ENCODE data around the gene RAPGEF5.

RAPGEF5 gene

GRCh38 chr7:22387583-22387982 is 30.6 kb upstream of the RAPGEF5 start:
- no peak overlapping the region for H3K27ac Mint-ChIP-seq
- ATAC-seq (no peak), DNase-seq (no peak)
- no peaks in the 10 kb centered on the region for H3K27me3 Mint-ChIP-seq
- H3K4me3 Mint-ChIP-seq = no peak overlapping the region
- H3K4me1 Mint-ChIP-seq = no peaks in the 10 kb centered on the region
- no peaks in the 10 kb centered on the region for H3K9me3 Mint-ChIP-seq

- Mint-ChIP-seq H3K27me3 (no peaks in the 10 kb centered on the region), H3K4me1 (no peaks in the 10 kb centered on the region), H3K4me3 (no peak overlapping the region), H3K27ac (peak overlapping the region in 1 of 2 donors; percentile 59), H3K9me3 (no peaks in the 10 kb centered on the region)
- ATAC-seq (no peak), DNase-seq (no peak)
These were observed 29.9 kb upstream of the RAPGEF5 start for GRCh38 chr7:22386865-22387264.

- H3K9me3 Mint-ChIP-seq = no peaks in the 10 kb centered on the region
These were observed 29.4 kb upstream of the RAPGEF5 start for GRCh38 chr7:22386206-22386858.

GRCh38 chr7:22385326-22385725 is 28.4 kb upstream of the RAPGEF5 start:
- H3K27ac Mint-ChIP-seq = no peak overlapping the region
- H3K9me3 Mint-ChIP-seq = no peaks in the 10 kb centered on the region
- H3K27me3 Mint-ChIP-seq = no peaks in the 10 kb centered on the region
- no peak overlapping the region for H3K4me3 Mint-ChIP-seq
- DNase-seq (no peak), ATAC-seq (no peak)
- no peaks in the 10 kb centered on the region for H3K4me1 Mint-ChIP-seq

More at GRCh38 chr7:22386206-22386858, 29.4 kb upstream of the RAPGEF5 start:
- DNase-seq (no peak), ATAC-seq (no peak)
- no peaks in the 10 kb centered on the region for H3K4me1 Mint-ChIP-seq
- H3K27me3 Mint-ChIP-seq = no peaks in the 10 kb centered on the region
- H3K4me3 Mint-ChIP-seq = no peak overlapping the region
- H3K27ac Mint-ChIP-seq = peak overlapping the region in 1 of 2 donors; percentile 59

GRCh38 chr7:22380333-22380732 is 23.4 kb upstream of the RAPGEF5 start:
- no peak overlapping the region for H3K4me3 Mint-ChIP-seq

GRCh38 chr7:22378199-22378980 is 21.4 kb upstream of the RAPGEF5 start:
- Mint-ChIP-seq H3K4me3 (no peak overlapping the region), H3K27ac (no peak overlapping the region), H3K4me1 (no peaks in the 10 kb centered on the region), H3K9me3 (no peaks in the 10 kb centered on the region), H3K27me3 (no peaks in the 10 kb centered on the region)
- no peak for DNase-seq
- ATAC-seq = no peak

More at GRCh38 chr7:22380333-22380732, 23.4 kb upstream of the RAPGEF5 start:
- DNase-seq (no peak), ATAC-seq (no peak)
- H3K27me3 Mint-ChIP-seq = no peaks in the 10 kb centered on the region
- H3K4me1 Mint-ChIP-seq = no peaks in the 10 kb centered on the region
- peak overlapping the region in 1 of 2 donors; percentile 10 for H3K27ac Mint-ChIP-seq
- H3K9me3 Mint-ChIP-seq = no peaks in the 10 kb centered on the region

GRCh38 chr7:22377703-22378102 is 20.7 kb upstream of the RAPGEF5 start:
- DNase-seq (no peak), ATAC-seq (no peak)
- H3K9me3 Mint-ChIP-seq = no peaks in the 10 kb centered on the region
- H3K27me3 Mint-ChIP-seq = no peaks in the 10 kb centered on the region
- H3K4me3 Mint-ChIP-seq = no peak overlapping the region
- H3K4me1 Mint-ChIP-seq = no peaks in the 10 kb centered on the region
- no peak overlapping the region for H3K27ac Mint-ChIP-seq

GRCh38 chr7:22375359-22376048 is 18.6 kb upstream of the RAPGEF5 start:
- no peak overlapping the region for H3K4me3 Mint-ChIP-seq
- H3K27ac Mint-ChIP-seq = no peak overlapping the region
- DNase-seq = no peak
- no peaks in the 10 kb centered on the region for H3K9me3 Mint-ChIP-seq
- H3K4me1 Mint-ChIP-seq = no peaks in the 10 kb centered on the region
- no peaks in the 10 kb centered on the region for H3K27me3 Mint-ChIP-seq
- ATAC-seq = no peak

- ATAC-seq = no peak
- no peaks in the 10 kb centered on the region for H3K9me3 Mint-ChIP-seq
- H3K27ac Mint-ChIP-seq = no peak overlapping the region
- peaks cover 8% of the 10 kb centered on the region for H3K27me3 Mint-ChIP-seq
- DNase-seq = no peak
- H3K4me1 Mint-ChIP-seq = no peaks in the 10 kb centered on the region
- no peak overlapping the region for H3K4me3 Mint-ChIP-seq
These were observed 17.0 kb upstream of the RAPGEF5 start for GRCh38 chr7:22373911-22374310.

- no peak for ATAC-seq
- Mint-ChIP-seq H3K27me3 (peaks cover 8% of the 10 kb centered on the region), H3K27ac (no peak overlapping the region), H3K9me3 (no peaks in the 10 kb centered on the region), H3K4me3 (no peak overlapping the region), H3K4me1 (no peaks in the 10 kb centered on the region)
- DNase-seq = no peak
These were observed 16.4 kb upstream of the RAPGEF5 start for GRCh38 chr7:22373388-22373787.

- ATAC-seq (no peak), DNase-seq (no peak)
- Mint-ChIP-seq H3K4me1 (no peaks in the 10 kb centered on the region), H3K27ac (no peak overlapping the region), H3K27me3 (peaks cover 8% of the 10 kb centered on the region), H3K9me3 (no peaks in the 10 kb centered on the region), H3K4me3 (no peak overlapping the region)
These were observed 15.9 kb upstream of the RAPGEF5 start for GRCh38 chr7:22372863-22373262.

GRCh38 chr7:22371878-22372277 is 14.9 kb upstream of the RAPGEF5 start:
- Mint-ChIP-seq H3K27ac (peak overlapping the region in 1 of 2 donors; percentile 14), H3K27me3 (peaks cover 8% of the 10 kb centered on the region), H3K4me3 (no peak overlapping the region), H3K9me3 (no peaks in the 10 kb centered on the region), H3K4me1 (no peaks in the 10 kb centered on the region)
- no peak for ATAC-seq
- DNase-seq = no peak

- no peak for DNase-seq
- H3K9me3 Mint-ChIP-seq = peaks cover 0 to 5% of the 10 kb centered on the region in 2 donors
- no peak for ATAC-seq
- no peak overlapping the region for H3K4me3 Mint-ChIP-seq
- H3K27me3 Mint-ChIP-seq = peaks cover 26% of the 10 kb centered on the region
- H3K4me1 Mint-ChIP-seq = no peaks in the 10 kb centered on the region
- H3K27ac Mint-ChIP-seq = no peak overlapping the region
These were observed 7.9 kb upstream of the RAPGEF5 start for GRCh38 chr7:22364900-22365299.

- no peaks in the 10 kb centered on the region for H3K4me1 Mint-ChIP-seq
- no peak for ATAC-seq
- peaks cover 0 to 5% of the 10 kb centered on the region in 2 donors for H3K9me3 Mint-ChIP-seq
- H3K4me3 Mint-ChIP-seq = no peak overlapping the region
- H3K27ac Mint-ChIP-seq = no peak overlapping the region
- no peak for DNase-seq
- H3K27me3 Mint-ChIP-seq = peaks cover 25% of the 10 kb centered on the region
These were observed 6.9 kb upstream of the RAPGEF5 start for GRCh38 chr7:22363756-22364422.

- H3K4me1 Mint-ChIP-seq = peaks cover 5% of the 10 kb centered on the region
- no peak overlapping the region for H3K4me3 Mint-ChIP-seq
- DNase-seq (no peak), ATAC-seq (no peak)
- H3K27me3 Mint-ChIP-seq = peaks cover 44% of the 10 kb centered on the region
- H3K27ac Mint-ChIP-seq = no peak overlapping the region
- H3K9me3 Mint-ChIP-seq = peaks cover 0 to 5% of the 10 kb centered on the region in 2 donors
These were observed 4.8 kb upstream of the RAPGEF5 start for GRCh38 chr7:22361795-22362194.
